ENCODE results near the gene ACP2. TPM values are rescaled to one million over a fixed set of nuclear protein-coding genes. Genes with fewer than 3 reads are reported as not detected.
A peak's percentile ranks its signal among the peaks of the same experiment; 100 is the strongest.
"Not testable (repeated sequence)": the region's sequence is repeated elsewhere in the genome, so short reads cannot be mapped to it uniquely, and the experiment has no call there.

ACP2 gene
- total RNA-seq, 1 donor from 2014 or later, result 40.8 TPM

GRCh38 chr11:47207459-47207858, 41.2 kb downstream of the ACP2 start:
- no peak overlapping the region for H3K4me3 Mint-ChIP-seq (ENCODE audit: unreplicated experiment)
- Histone ChIP-seq H3K27ac (ENCODE audit: low read depth, low read length) (no peak overlapping the region), H3K27me3 (ENCODE audit: insufficient read depth, low read length) (no peaks in the 10 kb centered on the region), H3K4me2 (ENCODE audit: low read length) (no peak overlapping the region), H3K9ac (ENCODE audit: low read length) (no peak overlapping the region), H3K4me3 (ENCODE audit: insufficient read depth, low read depth, low read length) (no peak overlapping the region), H3K9me3 (ENCODE audit: insufficient read depth, low read depth, low read length) (no peaks in the 10 kb centered on the region), H3K36me3 (ENCODE audit: insufficient read depth, low read length) (no peaks in the 10 kb centered on the region), H3K79me2 (ENCODE audit: insufficient read depth, low read length) (no peaks in the 10 kb centered on the region), H2AFZ (ENCODE audit: low read depth, low read length) (no peak overlapping the region), H3K4me1 (ENCODE audit: insufficient read depth, low read length) (peaks cover 8% of the 10 kb centered on the region), H4K20me1 (ENCODE audit: insufficient read depth, low read length) (no peaks in the 10 kb centered on the region)
- H3K9me3 Mint-ChIP-seq (ENCODE audit: unreplicated experiment), result no peaks in the 10 kb centered on the region
- no peak overlapping the region for H3K27ac Mint-ChIP-seq (ENCODE audit: unreplicated experiment)
- no peak for TF ChIP-seq EZH2 (IDR thresholded peaks at IDR 0.05; ENCODE audit: insufficient read depth, low read length)
- TF ChIP-seq CTCF (IDR thresholded peaks at IDR 0.05; ENCODE audit: insufficient read depth, low read depth, low read length), result no peak
- no peaks in the 10 kb centered on the region for H3K36me3 Mint-ChIP-seq (ENCODE audit: low read depth, unreplicated experiment)
- peaks cover 4% of the 10 kb centered on the region for H3K27me3 Mint-ChIP-seq (ENCODE audit: low read depth, unreplicated experiment)
- peaks cover 8% of the 10 kb centered on the region for H3K4me1 Mint-ChIP-seq (ENCODE audit: low read depth, unreplicated experiment)
- DNase-seq (ENCODE audit: low read depth) (no peak), FAIRE-seq (no peak)

GRCh38 chr11:47206577-47206976, 42.0 kb downstream of the ACP2 start:
- H3K4me1 ChIP-seq (ENCODE audit: insufficient read depth, low read length); H3K27me3 ChIP-seq (ENCODE audit: insufficient read depth, low read length); H3K4me1 Mint-ChIP-seq (ENCODE audit: low read depth, unreplicated experiment); H3K27ac Mint-ChIP-seq (ENCODE audit: unreplicated experiment); H3K9me3 Mint-ChIP-seq (ENCODE audit: unreplicated experiment); H3K4me3 ChIP-seq (ENCODE audit: insufficient read depth, low read depth, low read length); H3K9ac ChIP-seq (ENCODE audit: low read length); H3K27ac ChIP-seq (ENCODE audit: low read depth, low read length); H3K9me3 ChIP-seq (ENCODE audit: insufficient read depth, low read depth, low read length); DNase-seq (ENCODE audit: low read depth); H3K4me3 Mint-ChIP-seq (ENCODE audit: unreplicated experiment); H3K36me3 ChIP-seq (ENCODE audit: insufficient read depth, low read length); H3K36me3 Mint-ChIP-seq (ENCODE audit: low read depth, unreplicated experiment); H3K27me3 Mint-ChIP-seq (ENCODE audit: low read depth, unreplicated experiment); FAIRE-seq; H3K79me2 ChIP-seq (ENCODE audit: insufficient read depth, low read length); H2AFZ ChIP-seq (ENCODE audit: low read depth, low read length); H4K20me1 ChIP-seq (ENCODE audit: insufficient read depth, low read length); H3K4me2 ChIP-seq (ENCODE audit: low read length): not testable (repeated sequence)

GRCh38 chr11:47204637-47204989, 44.0 kb downstream of the ACP2 start:
- H3K79me2 ChIP-seq (ENCODE audit: insufficient read depth, low read length), result no peaks in the 10 kb centered on the region
- H4K20me1 ChIP-seq (ENCODE audit: insufficient read depth, low read length), result no peaks in the 10 kb centered on the region
- peaks cover 8% of the 10 kb centered on the region for H3K4me1 Mint-ChIP-seq (ENCODE audit: low read depth, unreplicated experiment)
- no peak overlapping the region for H3K9ac ChIP-seq (ENCODE audit: low read length)
- no peaks in the 10 kb centered on the region for H3K27me3 ChIP-seq (ENCODE audit: insufficient read depth, low read length)
- H3K4me1 ChIP-seq (ENCODE audit: insufficient read depth, low read length), result peaks cover 8% of the 10 kb centered on the region
- DNase-seq (ENCODE audit: low read depth), result peak; percentile 50
- H3K9me3 ChIP-seq (ENCODE audit: insufficient read depth, low read depth, low read length), result no peaks in the 10 kb centered on the region
- H2AFZ ChIP-seq (ENCODE audit: low read depth, low read length), result peak overlapping the region; percentile 58
- no peak overlapping the region for H3K27ac ChIP-seq (ENCODE audit: low read depth, low read length)
- TF ChIP-seq EZH2 (IDR thresholded peaks at IDR 0.05; ENCODE audit: insufficient read depth, low read length), result no peak
- TF ChIP-seq CTCF (IDR thresholded peaks at IDR 0.05; ENCODE audit: insufficient read depth, low read depth, low read length), result no peak
- H3K27ac Mint-ChIP-seq (ENCODE audit: unreplicated experiment), result peak overlapping the region; percentile 72
- no peaks in the 10 kb centered on the region for H3K36me3 ChIP-seq (ENCODE audit: insufficient read depth, low read length)
- H3K4me3 ChIP-seq (ENCODE audit: insufficient read depth, low read depth, low read length), result no peak overlapping the region
- no peaks in the 10 kb centered on the region for H3K9me3 Mint-ChIP-seq (ENCODE audit: unreplicated experiment)
- H3K36me3 Mint-ChIP-seq (ENCODE audit: low read depth, unreplicated experiment), result no peaks in the 10 kb centered on the region
- peak overlapping the region; percentile 42 for H3K4me2 ChIP-seq (ENCODE audit: low read length)
- FAIRE-seq, result peak; percentile 87
- H3K4me3 Mint-ChIP-seq (ENCODE audit: unreplicated experiment), result no peak overlapping the region
- peaks cover 4% of the 10 kb centered on the region for H3K27me3 Mint-ChIP-seq (ENCODE audit: low read depth, unreplicated experiment)
